SK-N-MC (cell line): ENCODE data around the gene ZNF765.

Source experiments
- EZH2 ChIP-seq: fragments of 200-600 bp; sonication (generic); IDR thresholded peaks from one replicate; pipeline ENCODE4 v1.6.1; 2017; ENCODE audit warnings: antibody characterized with exemption
- POLR2AphosphoS5 ChIP-seq: IDR thresholded peaks from 2 replicates; pipeline ENCODE4 v1.6.1; 2012; ENCODE audit warnings: mild to moderate bottlenecking, low read depth, low read length, borderline replicate concordance

DNA sequence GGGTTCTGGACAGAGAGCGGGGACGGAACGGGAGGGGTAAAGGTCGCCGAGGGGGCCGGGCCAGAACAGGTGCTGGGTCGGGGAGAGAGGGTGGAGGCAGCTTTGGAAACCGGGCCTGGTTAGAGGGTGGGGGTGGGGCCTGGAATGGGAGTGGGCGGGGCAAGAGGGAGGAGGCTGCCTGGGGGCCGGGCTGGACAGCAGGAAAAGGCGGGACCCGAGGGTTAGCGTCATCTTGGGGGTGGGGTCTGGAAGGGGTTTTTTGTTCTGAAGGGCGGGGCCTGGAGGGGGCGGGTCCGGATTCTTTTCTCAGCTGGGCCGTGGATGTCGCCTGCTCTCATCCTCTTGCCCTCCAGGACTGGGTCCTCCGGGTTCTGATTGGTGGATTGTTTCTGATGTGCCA, 68.3 kb downstream of the ZNF765 start:
- TF ChIP-seq EZH2 (no peak), POLR2AphosphoS5 (no peak)
